SJCRH30 (cell line): ENCODE results near the gene PACSIN2. TPM values are rescaled to one million over a fixed set of nuclear protein-coding genes. Genes with fewer than 3 reads are reported as not detected.
A peak's percentile ranks its signal among the peaks of the same experiment; 100 is the strongest.
"Not testable (repeated sequence)": the region's sequence is repeated elsewhere in the genome, so short reads cannot be mapped to it uniquely, and the experiment has no call there.

Source experiments
- DNase-seq, 2 experiments: peaks; one replicate each; pipeline ENCODE4 v3.0.0-alpha.2; 2015 to 2020
- H3K27ac ChIP-seq: fragments of 250-450 bp; sonication (Bioruptor Pico); 2 replicates; pipeline ENCODE4 v1.5.1; 2020; ENCODE audit warnings: mild to moderate bottlenecking, moderate library complexity
- H3K27me3 ChIP-seq: fragments of 250-450 bp; sonication (Bioruptor Pico); 2 replicates; pipeline ENCODE4 v1.5.1; 2020; ENCODE audit warnings: mild to moderate bottlenecking, moderate library complexity
- H3K36me3 ChIP-seq: fragments of 250-450 bp; sonication (Bioruptor Pico); 2 replicates; pipeline ENCODE4 v1.5.1; 2020; ENCODE audit warnings: mild to moderate bottlenecking, moderate library complexity
- H3K4me1 ChIP-seq: fragments of 250-450 bp; sonication (Bioruptor Pico); 2 replicates; pipeline ENCODE4 v1.5.1; 2020; ENCODE audit warnings: mild to moderate bottlenecking, moderate library complexity
- H3K4me3 ChIP-seq: fragments of 250-450 bp; sonication (Bioruptor Pico); 2 replicates; pipeline ENCODE4 v1.5.1; 2020; ENCODE audit warnings: mild to moderate bottlenecking, moderate library complexity
- H3K9me3 ChIP-seq: fragments of 250-450 bp; sonication (Bioruptor Pico); replicated peaks from 2 replicates; pipeline ENCODE4 v1.5.1; 2020; ENCODE audit warnings: mild to moderate bottlenecking, moderate library complexity
- total RNA-seq: library from RNA; depleted of rRNA; stranded (reverse); fragments of >200 nt; shearing (Covaris generic); gene quantifications from 2 replicates; pipeline ENCODE4 v1.2.3, GENCODE V29; 2014

PACSIN2 gene
- total RNA-seq, 1 experiment from 2014 or later = 78.3 TPM

DNA sequence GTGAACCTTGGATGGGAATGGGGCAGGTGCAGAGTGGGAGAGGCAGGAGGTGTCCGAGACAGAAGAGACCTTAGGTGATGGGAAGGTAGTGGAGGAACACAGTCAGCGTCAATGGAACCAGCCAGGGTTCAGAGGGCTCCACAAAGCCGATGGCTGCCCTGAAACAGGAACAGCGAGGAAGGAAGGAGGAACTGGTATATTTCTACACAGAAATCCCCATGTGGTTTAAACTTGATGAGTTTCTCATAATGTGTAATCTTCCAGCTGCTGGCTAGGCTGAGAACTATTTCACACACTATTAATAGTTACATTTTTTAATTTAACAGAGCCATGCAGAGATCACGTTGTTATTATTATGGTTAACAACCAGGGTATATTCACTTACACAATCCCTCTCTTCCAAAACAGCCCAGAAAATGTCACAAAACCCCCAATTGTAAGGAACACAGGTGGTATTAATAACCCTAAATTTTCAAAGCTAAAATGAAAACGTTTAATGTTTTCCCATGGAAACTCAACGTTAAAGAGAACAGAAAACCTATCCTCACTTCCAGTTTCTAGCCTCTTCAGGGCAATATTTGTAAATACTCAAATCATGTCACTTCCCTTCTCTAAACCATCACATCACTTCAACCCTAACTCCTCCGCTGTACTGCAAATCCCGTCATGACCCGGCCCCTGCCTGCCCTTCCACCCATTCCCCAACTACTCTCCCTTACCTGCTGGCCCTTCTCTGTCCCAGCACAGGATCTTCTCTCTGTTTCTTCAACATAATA, 83.3 kb downstream of the PACSIN2 start:
- Histone ChIP-seq H3K4me1 (peaks cover 8% of the 10 kb centered on the region), H3K36me3 (peaks cover 2% of the 10 kb centered on the region; the same call in 1 of the 2 replicates), H3K27me3 (no peaks in the 10 kb centered on the region), H3K9me3 (no peaks in the 10 kb centered on the region), H3K4me3 (no peak overlapping the region), H3K27ac (no peak overlapping the region)
- no peak for DNase-seq

- Histone ChIP-seq H3K27me3 (no peaks in the 10 kb centered on the region), H3K4me3 (no peak overlapping the region), H3K27ac (no peak overlapping the region), H3K36me3 (peaks cover 2% of the 10 kb centered on the region; the same call in 1 of the 2 replicates), H3K4me1 (peaks cover 8% of the 10 kb centered on the region), H3K9me3 (no peaks in the 10 kb centered on the region)
- DNase-seq = no peak
These were observed 84.0 kb downstream of the PACSIN2 start for GRCh38 chr22:42930810-42931420.

GRCh38 chr22:42929838-42930155, 85.2 kb downstream of the PACSIN2 start:
- Histone ChIP-seq H3K4me3 (no peak overlapping the region), H3K27me3 (no peaks in the 10 kb centered on the region), H3K27ac (no peak overlapping the region), H3K9me3 (no peaks in the 10 kb centered on the region), H3K36me3 (peaks cover 2% of the 10 kb centered on the region; the same call in 1 of the 2 replicates), H3K4me1 (peaks cover 11% of the 10 kb centered on the region)
- no peak for DNase-seq

GRCh38 chr22:42928969-42929837, 85.7 kb downstream of the PACSIN2 start:
- Histone ChIP-seq H3K27me3 (no peaks in the 10 kb centered on the region), H3K36me3 (peaks cover 2% of the 10 kb centered on the region; the same call in 1 of the 2 replicates), H3K4me1 (peaks cover 7% of the 10 kb centered on the region), H3K9me3 (no peaks in the 10 kb centered on the region), H3K27ac (no peak overlapping the region), H3K4me3 (no peak overlapping the region)
- DNase-seq = no peak

- no peaks in the 10 kb centered on the region for H3K9me3 ChIP-seq
- no peak for DNase-seq
- no peak overlapping the region for H3K4me3 ChIP-seq
- H3K27me3 ChIP-seq = no peaks in the 10 kb centered on the region
- peaks cover 2% of the 10 kb centered on the region; the same call in 1 of the 2 replicates for H3K36me3 ChIP-seq
- peaks cover 3% of the 10 kb centered on the region; the same call in 1 of the 2 replicates for H3K4me1 ChIP-seq
- H3K27ac ChIP-seq = no peak overlapping the region
These were observed 87.0 kb downstream of the PACSIN2 start for GRCh38 chr22:42927966-42928365.

GRCh38 chr22:42926768-42927167, 88.2 kb downstream of the PACSIN2 start:
- peaks cover 5% of the 10 kb centered on the region; the same call in 1 of the 2 replicates for H3K4me1 ChIP-seq
- no peak overlapping the region for H3K27ac ChIP-seq
- no peaks in the 10 kb centered on the region for H3K9me3 ChIP-seq
- no peaks in the 10 kb centered on the region for H3K27me3 ChIP-seq
- H3K36me3 ChIP-seq = peaks cover 2% of the 10 kb centered on the region; the same call in 1 of the 2 replicates
- DNase-seq = no peak
- no peak overlapping the region for H3K4me3 ChIP-seq

GRCh38 chr22:42926104-42926503, 88.8 kb downstream of the PACSIN2 start:
- H3K36me3 ChIP-seq = peaks cover 2% of the 10 kb centered on the region; the same call in 1 of the 2 replicates
- H3K4me3 ChIP-seq = no peak overlapping the region
- no peak overlapping the region for H3K27ac ChIP-seq
- H3K27me3 ChIP-seq = no peaks in the 10 kb centered on the region
- no peaks in the 10 kb centered on the region for H3K9me3 ChIP-seq
- no peak for DNase-seq
- peaks cover 6% of the 10 kb centered on the region; the same call in 1 of the 2 replicates for H3K4me1 ChIP-seq

GRCh38 chr22:42925598-42925997, 89.4 kb downstream of the PACSIN2 start:
- Histone ChIP-seq H3K36me3 (0 out of 2 replicates have a peak, but pooled peaks cover 2% of the 10 kb centered on the region), H3K4me1 (peaks cover 6% of the 10 kb centered on the region; the same call in 1 of the 2 replicates), H3K4me3 (no peak overlapping the region), H3K9me3 (no peaks in the 10 kb centered on the region), H3K27me3 (no peaks in the 10 kb centered on the region), H3K27ac (no peak overlapping the region)
- no peak for DNase-seq

DNA sequence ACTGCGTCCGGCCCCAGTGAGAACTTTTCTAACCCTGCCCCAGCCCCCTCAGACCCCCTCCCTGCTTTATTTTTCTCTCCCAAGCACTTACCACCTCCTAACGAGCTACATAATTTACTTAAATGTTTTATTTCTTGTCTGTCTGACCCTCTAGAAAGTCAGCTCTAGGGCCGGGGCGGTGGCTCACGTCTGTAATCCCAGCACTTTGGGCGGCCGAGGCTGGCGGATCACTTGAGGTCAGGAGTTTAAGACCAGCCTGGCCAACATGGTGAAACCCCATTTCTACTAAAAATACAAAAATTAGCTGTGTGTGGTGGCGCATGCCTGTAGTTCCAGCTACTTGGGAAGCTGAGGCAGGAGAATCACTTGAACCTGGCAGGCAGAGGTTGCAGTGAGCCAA, 89.9 kb downstream of the PACSIN2 start:
- not testable (repeated sequence) for H3K36me3 ChIP-seq, H3K27ac ChIP-seq, H3K4me1 ChIP-seq, DNase-seq, H3K27me3 ChIP-seq, H3K9me3 ChIP-seq, H3K4me3 ChIP-seq

DNA sequence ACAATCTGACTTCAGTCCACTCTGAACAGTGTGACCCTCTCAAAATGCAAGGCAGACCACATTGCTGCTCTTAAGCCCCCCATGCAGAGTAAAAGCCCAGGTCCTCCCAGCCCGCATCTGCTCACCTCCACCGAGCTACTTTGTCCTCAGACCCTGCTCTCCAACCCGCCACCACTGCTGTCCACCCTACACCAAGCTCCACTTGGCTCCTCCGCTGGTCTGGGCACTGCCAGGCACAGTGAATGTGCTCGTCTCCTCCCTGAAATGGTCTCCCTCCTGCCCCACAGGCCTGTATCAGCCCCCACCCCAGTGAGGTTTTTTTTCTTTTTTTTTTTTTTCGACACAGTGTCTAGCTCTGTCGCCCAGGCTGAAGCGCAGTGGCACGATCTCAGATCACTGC, 90.5 kb downstream of the PACSIN2 start:
- Histone ChIP-seq H3K27me3 (no peaks in the 10 kb centered on the region), H3K27ac (no peak overlapping the region), H3K4me1 (peaks cover 13% of the 10 kb centered on the region), H3K4me3 (no peak overlapping the region), H3K9me3 (no peaks in the 10 kb centered on the region), H3K36me3 (0 out of 2 replicates have a peak, but pooled peaks cover 2% of the 10 kb centered on the region)
- no peak for DNase-seq

- no peak overlapping the region for H3K27ac ChIP-seq
- peaks cover 29% of the 10 kb centered on the region for H3K4me1 ChIP-seq
- no peak for DNase-seq
These were observed 92.4 kb downstream of the PACSIN2 start for GRCh38 chr22:42922374-42923191.

GRCh38 chr22:42920101-42920820, 94.7 kb downstream of the PACSIN2 start:
- DNase-seq = no peak
- Histone ChIP-seq H3K4me1 (peaks cover 30% of the 10 kb centered on the region), H3K36me3 (no peaks in the 10 kb centered on the region; the same call in 1 of the 2 replicates), H3K27me3 (no peaks in the 10 kb centered on the region), H3K27ac (no peak overlapping the region), H3K9me3 (no peaks in the 10 kb centered on the region), H3K4me3 (no peak overlapping the region)

More at GRCh38 chr22:42922374-42923191, 92.4 kb downstream of the PACSIN2 start:
- H3K27me3 ChIP-seq = no peaks in the 10 kb centered on the region
- no peaks in the 10 kb centered on the region for H3K9me3 ChIP-seq
- H3K36me3 ChIP-seq = 0 out of 2 replicates have a peak, but pooled peaks cover 2% of the 10 kb centered on the region
- no peak overlapping the region for H3K4me3 ChIP-seq

DNA sequence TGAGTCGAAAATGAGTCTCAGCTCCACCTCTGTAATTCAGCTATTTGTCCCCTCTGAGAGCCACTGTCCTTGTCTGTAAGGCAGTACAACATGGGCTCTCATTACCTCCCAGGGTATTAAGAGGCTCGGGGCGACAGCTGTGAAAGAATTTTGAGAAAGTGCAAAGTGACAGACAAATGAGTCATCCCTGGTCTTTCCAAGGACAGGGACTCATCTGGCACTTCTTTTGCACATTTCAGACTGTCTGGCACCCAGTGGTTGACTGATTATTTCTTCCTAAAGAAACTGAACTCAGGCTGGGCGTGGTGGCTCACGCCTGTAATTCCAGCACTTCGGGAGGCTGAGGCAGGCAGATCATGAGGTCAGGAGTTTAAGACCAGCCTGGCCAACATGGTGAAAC, 95.8 kb downstream of the PACSIN2 start:
- Histone ChIP-seq H3K4me1 (peaks cover 32% of the 10 kb centered on the region), H3K27me3 (no peaks in the 10 kb centered on the region), H3K36me3 (no peaks in the 10 kb centered on the region; the same call in 1 of the 2 replicates), H3K27ac (peak overlapping the region; percentile 67), H3K4me3 (no peak overlapping the region), H3K9me3 (no peaks in the 10 kb centered on the region)
- peak; percentile 79 to 91 for DNase-seq
